Inflammatory macrophage (primary cell): ENCODE measurements around the gene KCNN2.

Source experiments
- DNase-seq, 2 donors: peaks; one replicate each; pipeline ENCODE4 v3.0.0-alpha.2; 2020 to 2022

Gene KCNN2

GRCh38 chr5:114362977-114363761 is 1.3 kb downstream of the KCNN2 start:
- no peak for DNase-seq

- no peak for DNase-seq
These were observed 2.0 kb downstream of the KCNN2 start for GRCh38 chr5:114363837-114364236.

GRCh38 chr5:114367029-114367428 is 5.2 kb downstream of the KCNN2 start:
- no peak for DNase-seq

GRCh38 chr5:114369680-114370417 is 8.0 kb downstream of the KCNN2 start:
- no peak for DNase-seq

- no peak for DNase-seq
These were observed 15.4 kb downstream of the KCNN2 start for GRCh38 chr5:114377050-114377844.

- no peak for DNase-seq
These were observed 16.1 kb downstream of the KCNN2 start for GRCh38 chr5:114377946-114378345.

- DNase-seq = no peak
These were observed 18.9 kb downstream of the KCNN2 start for GRCh38 chr5:114380721-114381120.

GRCh38 chr5:114387433-114387832 is 25.6 kb downstream of the KCNN2 start:
- DNase-seq = no peak

GRCh38 chr5:114390431-114390830 is 28.6 kb downstream of the KCNN2 start:
- DNase-seq = no peak

- no peak for DNase-seq
These were observed 29.5 kb downstream of the KCNN2 start for GRCh38 chr5:114391321-114391720.

- no peak for DNase-seq
These were observed 31.3 kb downstream of the KCNN2 start for GRCh38 chr5:114393159-114393558.

- DNase-seq = no peak
These were observed 40.3 kb downstream of the KCNN2 start for GRCh38 chr5:114402206-114402605.

- DNase-seq = no peak
These were observed 45.9 kb downstream of the KCNN2 start for GRCh38 chr5:114407783-114408182.

- DNase-seq = no peak
These were observed 47.0 kb downstream of the KCNN2 start for GRCh38 chr5:114408847-114409246.

GRCh38 chr5:114411380-114411931 is 49.6 kb downstream of the KCNN2 start:
- DNase-seq = no peak

- peak; percentile 15 to 42 for DNase-seq
These were observed 50.8 kb downstream of the KCNN2 start for GRCh38 chr5:114412510-114413171.

- DNase-seq = no peak
These were observed 53.9 kb downstream of the KCNN2 start for GRCh38 chr5:114415760-114416159.

- no peak for DNase-seq
These were observed 54.4 kb downstream of the KCNN2 start for GRCh38 chr5:114416254-114416653.

- no peak for DNase-seq
These were observed 55.6 kb downstream of the KCNN2 start for GRCh38 chr5:114417519-114417918.

GRCh38 chr5:114418176-114419066 is 56.6 kb downstream of the KCNN2 start:
- DNase-seq = peak; percentile 79 to 83

GRCh38 chr5:114419067-114419388 is 57.2 kb downstream of the KCNN2 start:
- no peak for DNase-seq
